Panc1 (cell line): Measurements from ENCODE around the gene GLIS1.

Experiments
- CTCF ChIP-seq: fragments of 450-650 bp; IDR thresholded peaks from 2 replicates; pipeline ENCODE4 v1.5.1; 2017; ENCODE audit warnings: mild to moderate bottlenecking
- POLR2AphosphoS5 ChIP-seq: IDR thresholded peaks from 2 replicates; pipeline ENCODE4 v1.6.1; 2012; ENCODE audit warnings: mild to moderate bottlenecking, low read depth, low read length, moderate library complexity
- REST ChIP-seq, 2 experiments: IDR thresholded peaks; 2 replicates each; pipeline ENCODE4 v1.6.1; 2011 to 2012; ENCODE audit warnings: low read depth in 2 of 2, control low read depth in 1 of 2, low read length in 1 of 2, mild to moderate bottlenecking in 1 of 2, moderate library complexity in 1 of 2; ENCODE audit not compliant: insufficient read depth in 1 of 2
- TCF7L2 ChIP-seq: IDR thresholded peaks from 2 replicates; pipeline ENCODE4 v1.6.1; 2011; ENCODE audit warnings: mild to moderate bottlenecking, low read depth, low read length, inconsistent platforms

DNA sequence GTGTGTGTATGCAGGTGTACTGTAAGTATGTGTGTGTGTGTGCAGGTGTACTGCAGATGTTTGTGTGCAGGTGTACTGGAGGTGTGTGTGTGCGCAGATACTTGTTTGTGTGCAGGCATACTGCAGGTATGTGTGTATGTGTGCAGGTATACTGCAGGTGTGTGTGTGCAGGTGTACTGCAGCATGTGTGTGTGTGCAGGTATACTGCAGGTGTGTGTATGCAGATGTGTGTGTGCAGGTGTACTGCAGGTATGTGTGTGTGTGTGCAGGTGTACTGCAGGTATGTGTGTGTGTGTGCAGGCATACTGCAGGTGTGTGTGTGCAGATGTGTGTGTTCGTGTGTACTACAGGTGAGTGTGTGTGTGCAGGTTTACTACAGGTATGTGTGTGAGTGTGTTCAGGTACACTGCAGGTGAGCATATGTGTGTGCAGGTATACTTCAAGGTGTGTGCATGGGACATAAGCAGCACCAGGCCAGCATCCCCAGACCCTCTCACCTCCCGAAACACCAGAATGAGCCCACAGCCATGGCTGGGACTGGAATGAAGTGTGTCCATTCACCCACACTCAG, 182.2 kb downstream of the GLIS1 start:
- TF ChIP-seq CTCF (no peak), POLR2AphosphoS5 (no peak), REST (IDR thresholded peaks at IDR 0.05; ENCODE audit: insufficient read depth in 1 of 2, low read depth in 2 of 2, low read length in 1 of 2) (no peak), TCF7L2 (no peak)
